Heart left ventricle (tissue), 16 donors: ENCODE results near the gene N4BP3. TPM values are rescaled to one million over a fixed set of nuclear protein-coding genes. Genes with fewer than 3 reads are reported as not detected.

Source experiments
- ATAC-seq, 4 donors: fragments of 200-7000 bp; cut with Tn5 transposase; one replicate each; pipeline ENCODE4 v1.9.1; 2020 to 2022; ENCODE audit warnings: moderate library complexity in 4 of 4, mild to moderate bottlenecking in 3 of 4, moderate number of reproducible peaks in 1 of 4
- DNase-seq, 5 donors: peaks; one replicate each; pipeline ENCODE4 v3.0.0-alpha.2; 2020
- H3K27ac ChIP-seq, 12 donors: fragments of 200-600 bp; sonication (generic) in 4 of 12; one replicate each; pipeline versions ENCODE4 v1.5.0 to v1.8.0; 2016 to 2022; ENCODE audit warnings: mild to moderate bottlenecking in 2 of 12
- H3K27me3 ChIP-seq, 9 donors: fragments of 200-600 bp; sonication (generic) in 2 of 9; one replicate each; pipeline versions ENCODE4 v1.5.1 to v1.8.0; 2016 to 2022; ENCODE audit warnings: mild to moderate bottlenecking in 3 of 9
- H3K36me3 ChIP-seq, 9 donors: fragments of 200-600 bp; sonication (generic) in 2 of 9; one replicate each; pipeline versions ENCODE4 v1.5.0 to v1.8.0; 2018 to 2022; ENCODE audit warnings: mild to moderate bottlenecking in 2 of 9
- H3K4me1 ChIP-seq, 12 donors: fragments of 200-600 bp; sonication (generic) in 4 of 12; one replicate each; pipeline versions ENCODE4 v1.5.0 to v1.8.0; 2016 to 2022; ENCODE audit warnings: mild to moderate bottlenecking in 3 of 12
- H3K4me3 ChIP-seq, 12 donors: fragments of 200-600 bp; sonication (generic) in 4 of 12; one replicate each; pipeline versions ENCODE4 v1.5.0 to v1.8.0; 2017 to 2022; ENCODE audit warnings: mild to moderate bottlenecking in 9 of 12, moderate library complexity in 4 of 12
- H3K9me3 ChIP-seq, 12 donors: fragments of 200-600 bp; sonication (generic) in 4 of 12; one replicate each; pipeline versions ENCODE4 v1.5.0 to v1.8.0; 2016 to 2022; ENCODE audit warnings: mild to moderate bottlenecking in 1 of 12
- CTCF ChIP-seq, 12 donors: fragments of 200-600 bp; sonication (generic) in 4 of 12; IDR thresholded peaks; one replicate each; pipeline versions ENCODE4 v1.5.0 to v1.8.0; 2018 to 2022; ENCODE audit warnings: antibody characterized with exemption in 12 of 12, mild to moderate bottlenecking in 5 of 12
- POLR2A ChIP-seq, 2 donors: fragments of 450-650 bp; IDR thresholded peaks; one replicate each; pipeline ENCODE4 v1.6.1; 2017; ENCODE audit warnings: antibody characterized with exemption in 2 of 2, mild to moderate bottlenecking in 2 of 2, moderate library complexity in 2 of 2
- WGBS, 4 donors: extraction: QIAGEN DNeasy Blood & Tissue Kit in 2 of 4; methylation state at CpG; one replicate each; pipeline versions ENCODE4 v1.1.5 to v1.1.7; 2013 to 2018; 5-methylcytosine and 5-hydroxymethylcytosine counted together
- intact Hi-C, 10 donors: fragments of 100-400 bp; cut with DNase I; formaldehyde crosslinking; loops; one replicate each; pipeline versions ENCODE4 v1.11.1 to v1.14.2; 2022
- polyA plus RNA-seq, 2 donors: library from polyadenylated mRNA; stranded (reverse); fragments of 200-250 nt; gene quantifications; one replicate each; pipeline ENCODE4 v1.2.3, GENCODE V29; 2013
- total RNA-seq, 9 donors: library from RNA; depleted of rRNA in 2 of 9; stranded (reverse); fragments of >200 nt in 2 of 9; fragmentation: NEBNext Ultra II Directional in 3 of 9; extraction: Animal tissue kit (Norgen Biotek cat#: 25700) in 3 of 9; gene quantifications; one replicate each; pipeline versions ENCODE4 v1.1.0 to v1.2.4, GENCODE V29; 2016 to 2023
- donor health status: ischemic (EF 13 %, LVEDD 7.1; RV severe dilation, severe dysfunction).
- donor health status: healthy with polysubstance abuse.
- donor health status: DM: no; HTN: yes; CAD: no.
- donor health status: DM: no; HTN: no; CAD: no.
- donor health status: ischemic (EF 25% LVEDD 6.9; RV normal size, moderate dysfunction).
- donor health status: ischemic (EF 25% LVEDD 5.7; RV mildly dilated, moderate dysfunction).
- donor health status: healthy.
- donor health status: DM: yes; HTN: yes; CAD: no.
- donor health status: ischemic (EF 35%, LVEDD 5.7; RV mildly dilated, moderate dysfunction).
- donor health status: nonischemic (EF 11% LVEDD 7.7; RV severe dilation, severe dysfunction).
- donor health status: DM: yes; HTN: yes; CAD: no.
- donor health status: PGD.
- donor health status: ischemic (EF 29% LVEDD 5.4; RV normal size, mild dysfunction).
- donor health status: nonischemic (EF 23%, LVEDD 6.1; RV moderate dilation, normal function).

N4BP3 gene
- total and polyA plus RNA-seq, 11 donors: 1.9 to 6.6 (median 2.8) TPM

- H3K9me3 ChIP-seq: no peaks in the 10 kb centered on the region
- intact Hi-C loops: no loop called here
- ATAC-seq: peak in 3 of 4 donors; percentile 28 to 42 (median 35)
- H3K36me3 ChIP-seq: no peaks in the 10 kb centered on the region
- peak in 4 of 5 donors; percentile 38 to 78 (median 64) for DNase-seq
- peaks cover 0 to 58% (median 22%) of the 10 kb centered on the region in 12 donors for H3K4me1 ChIP-seq
- TF ChIP-seq CTCF (IDR thresholded peaks at IDR 0.05): no peak
- TF ChIP-seq POLR2A (IDR thresholded peaks at IDR 0.05): no peak
- H3K27me3 ChIP-seq: peaks cover 0 to 15% (median 2%) of the 10 kb centered on the region in 9 donors
- 75 to 79% (median 75%) methylated on average over 34 to 38 of the region's 38 CpGs for WGBS, 4 donors
- peak overlapping the region in 6 of 12 donors; percentile 18 to 48 (median 36) for H3K27ac ChIP-seq
- H3K4me3 ChIP-seq: peak overlapping the region in 10 of 12 donors; percentile 11 to 42 (median 31)
Measured at GRCh38 chr5:178121391-178122276, 8.3 kb downstream of the N4BP3 start.

- Histone ChIP-seq H3K4me1 (peaks cover 0 to 54% (median 19%) of the 10 kb centered on the region in 12 donors), H3K9me3 (no peaks in the 10 kb centered on the region), H3K36me3 (no peaks in the 10 kb centered on the region), H3K27me3 (peaks cover 0 to 8% (median 0%) of the 10 kb centered on the region in 9 donors), H3K4me3 (no peak overlapping the region), H3K27ac (peak overlapping the region in 3 of 12 donors; percentile 5 to 43 (median 18))
- intact Hi-C loops: no loop called here
- DNase-seq (peak in 1 of 5 donors; percentile 37), ATAC-seq (no peak)
- TF ChIP-seq CTCF (IDR thresholded peaks at IDR 0.05): no peak
- no peak for TF ChIP-seq POLR2A (IDR thresholded peaks at IDR 0.05)
- WGBS, 4 donors: 84 to 96% (median 88%) methylated on average over 5 of the region's 5 CpGs
Measured at GRCh38 chr5:178122346-178122745, 9.0 kb downstream of the N4BP3 start.

DNA sequence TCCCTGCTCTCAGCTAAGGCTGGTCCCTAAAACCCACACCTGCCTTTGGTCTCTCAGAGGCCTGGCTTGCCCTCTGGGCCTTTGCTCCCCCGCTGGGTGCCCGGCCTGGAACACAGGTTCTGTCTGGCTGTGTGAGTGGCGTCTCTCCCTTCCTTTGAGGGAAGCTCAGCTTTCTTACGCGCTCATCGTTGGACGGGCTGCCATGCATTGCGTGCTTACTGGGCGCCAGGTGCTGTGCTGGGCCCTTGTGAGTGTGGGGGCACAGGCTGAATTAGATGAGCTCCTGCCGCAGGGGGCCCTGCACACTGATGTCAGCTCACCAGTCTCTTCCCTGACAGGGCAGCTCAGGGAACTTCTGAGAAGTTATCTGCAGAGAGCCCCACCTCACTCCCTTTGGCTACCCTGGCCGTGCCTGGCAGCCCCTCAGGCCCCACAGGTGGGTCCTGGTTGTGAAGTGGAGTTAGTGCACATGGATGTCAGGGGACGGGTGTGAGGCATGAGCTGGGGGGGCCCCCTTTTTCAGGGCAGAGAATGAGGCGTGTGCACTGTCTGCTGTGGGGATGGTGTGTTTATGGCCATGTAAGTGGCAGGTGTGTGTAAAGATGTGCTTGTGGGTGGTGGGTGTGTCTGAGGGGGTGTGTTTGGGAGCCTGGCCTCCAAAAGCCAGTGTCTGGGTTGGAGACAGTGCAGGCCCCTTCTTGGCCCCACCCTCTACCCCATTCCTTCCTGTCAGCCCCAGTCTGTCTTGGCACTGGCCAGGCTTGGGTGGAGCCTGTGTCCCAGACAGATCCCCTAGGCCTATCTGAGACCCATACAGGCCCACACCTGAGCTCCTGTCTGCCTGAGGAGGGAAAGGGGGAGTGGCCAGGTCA is 10.0 kb downstream of the N4BP3 start:
- intact Hi-C loops: no loop called here
- no peak for ATAC-seq
- no peak overlapping the region for H3K27ac ChIP-seq

More for the DNA sequence above, 10.0 kb downstream of the N4BP3 start:
- peaks cover 0 to 8% (median 0%) of the 10 kb centered on the region in 9 donors for H3K27me3 ChIP-seq
- TF ChIP-seq CTCF (IDR thresholded peaks at IDR 0.05): no peak
- no peak for TF ChIP-seq POLR2A (IDR thresholded peaks at IDR 0.05)
- DNase-seq: peak in 1 of 5 donors; percentile 58
- no peaks in the 10 kb centered on the region for H3K9me3 ChIP-seq
- no peak overlapping the region for H3K4me3 ChIP-seq
- no peaks in the 10 kb centered on the region for H3K36me3 ChIP-seq
- WGBS, 4 donors: 90 to 96% (median 92%) methylated on average over 2 to 13 of the region's 13 CpGs
- peaks cover 0 to 51% (median 17%) of the 10 kb centered on the region in 12 donors for H3K4me1 ChIP-seq
